IPS DF 6.9 (cell line): ENCODE data around the gene ZNF212.
"Not testable (repeated sequence)": the region's sequence is repeated elsewhere in the genome, so short reads cannot be mapped to it uniquely, and the experiment has no call there.

Source experiments
- DNase-seq: peaks from one replicate; pipeline ENCODE4 v3.0.0-alpha.2; 2013; ENCODE audit warnings: low read depth, low spot score
- H3K27ac ChIP-seq: one replicate; pipeline ENCODE4 v1.5.1; 2013; ENCODE audit warnings: low read length, control low read depth
- H3K27me3 ChIP-seq: 2 replicates; pipeline ENCODE4 v1.6.1; 2013; ENCODE audit warnings: mild to moderate bottlenecking, low read length; ENCODE audit not compliant: control insufficient read depth, insufficient read depth
- H3K36me3 ChIP-seq: 2 replicates; pipeline ENCODE4 v1.6.1; 2013; ENCODE audit warnings: low read length; ENCODE audit not compliant: control insufficient read depth, insufficient read depth
- H3K4me1 ChIP-seq: 2 replicates; pipeline ENCODE4 v1.6.1; 2013; ENCODE audit warnings: low read length; ENCODE audit not compliant: control insufficient read depth, insufficient read depth
- H3K4me3 ChIP-seq: 2 replicates; pipeline ENCODE4 v1.5.1; 2013; ENCODE audit warnings: mild to moderate bottlenecking, low read length
- H3K9me3 ChIP-seq: 2 replicates; pipeline ENCODE4 v1.6.1; 2013; ENCODE audit warnings: low read length, inconsistent platforms; ENCODE audit not compliant: control insufficient read depth, insufficient read depth
- WGBS: extraction: QIAGEN DNeasy Blood & Tissue Kit; methylation state at CpG from one replicate; pipeline ENCODE4 v1.1.7; 2013; ENCODE audit warnings: mixed read lengths, missing lambda C conversion rate; ENCODE audit not compliant: insufficient read length, insufficient coverage; 5-methylcytosine and 5-hydroxymethylcytosine counted together

Gene ZNF212

GRCh38 chr7:149233655-149234204, 5.7 kb upstream of the ZNF212 start:
- not testable (repeated sequence) for H3K27me3 ChIP-seq, H3K27ac ChIP-seq, H3K4me1 ChIP-seq, DNase-seq, H3K9me3 ChIP-seq, H3K36me3 ChIP-seq, H3K4me3 ChIP-seq
- no CpG with 5 or more reads among the region's 7 CpGs for WGBS

- Histone ChIP-seq H3K4me1 (no peaks in the 10 kb centered on the region), H3K27me3 (no peaks in the 10 kb centered on the region), H3K9me3 (no peaks in the 10 kb centered on the region), H3K4me3 (no peak overlapping the region), H3K36me3 (no peaks in the 10 kb centered on the region), H3K27ac (no peak overlapping the region)
- WGBS: no CpG with 5 or more reads among the region's 7 CpGs
- no peak for DNase-seq
Measured at GRCh38 chr7:149237502-149237901, 1.9 kb upstream of the ZNF212 start.

DNA sequence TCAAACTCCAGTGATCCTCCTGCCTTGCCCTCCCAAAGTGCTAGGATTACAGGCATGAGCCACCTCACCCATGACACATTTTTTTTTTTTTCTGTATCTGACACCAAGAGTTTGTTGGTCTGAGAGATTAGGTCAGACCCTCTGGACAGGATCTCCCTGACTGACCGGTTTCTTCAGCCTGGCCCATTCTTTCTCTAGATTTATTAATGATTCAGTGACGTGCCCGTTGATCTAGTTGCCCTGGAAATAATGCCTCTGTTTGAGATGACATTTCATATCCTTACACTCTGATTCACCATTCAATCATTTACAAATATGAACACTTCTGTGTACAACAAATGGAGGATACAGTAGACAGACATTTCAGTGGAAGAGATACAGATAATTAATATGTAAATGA, 1.4 kb upstream of the ZNF212 start:
- WGBS: no CpG with 5 or more reads among the region's 3 CpGs
- no peaks in the 10 kb centered on the region for H3K27me3 ChIP-seq
- H3K27ac ChIP-seq: no peak overlapping the region
- no peak overlapping the region for H3K4me3 ChIP-seq
- H3K9me3 ChIP-seq: no peaks in the 10 kb centered on the region
- H3K4me1 ChIP-seq: no peaks in the 10 kb centered on the region
- no peak for DNase-seq
- H3K36me3 ChIP-seq: no peaks in the 10 kb centered on the region

DNA sequence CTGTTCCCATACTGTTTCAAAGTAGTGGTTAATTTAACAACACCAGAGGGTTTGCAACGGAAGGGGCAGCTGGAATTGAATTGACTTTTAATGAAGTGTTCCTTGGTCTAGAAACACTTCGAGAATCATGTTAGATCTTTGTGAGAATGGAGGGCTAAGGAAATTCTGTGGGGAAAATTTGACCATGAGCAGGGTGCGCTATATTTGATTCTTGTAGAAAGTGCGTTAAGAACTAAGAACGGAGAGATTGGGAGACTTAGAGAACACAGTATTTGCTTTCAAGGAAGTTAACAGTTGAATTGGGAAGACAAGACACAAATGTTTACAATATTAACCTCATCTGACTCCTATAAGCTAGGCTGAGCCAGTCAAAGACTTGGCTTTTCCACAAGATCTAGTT, 1.2 kb downstream of the ZNF212 start:
- Histone ChIP-seq H3K27me3 (no peaks in the 10 kb centered on the region), H3K4me1 (no peaks in the 10 kb centered on the region), H3K9me3 (no peaks in the 10 kb centered on the region), H3K4me3 (peak overlapping the region; percentile 81; the same call in 1 of the 2 replicates), H3K36me3 (no peaks in the 10 kb centered on the region), H3K27ac (no peak overlapping the region)
- DNase-seq: no peak
- WGBS: no CpG with 5 or more reads among the region's 5 CpGs

DNA sequence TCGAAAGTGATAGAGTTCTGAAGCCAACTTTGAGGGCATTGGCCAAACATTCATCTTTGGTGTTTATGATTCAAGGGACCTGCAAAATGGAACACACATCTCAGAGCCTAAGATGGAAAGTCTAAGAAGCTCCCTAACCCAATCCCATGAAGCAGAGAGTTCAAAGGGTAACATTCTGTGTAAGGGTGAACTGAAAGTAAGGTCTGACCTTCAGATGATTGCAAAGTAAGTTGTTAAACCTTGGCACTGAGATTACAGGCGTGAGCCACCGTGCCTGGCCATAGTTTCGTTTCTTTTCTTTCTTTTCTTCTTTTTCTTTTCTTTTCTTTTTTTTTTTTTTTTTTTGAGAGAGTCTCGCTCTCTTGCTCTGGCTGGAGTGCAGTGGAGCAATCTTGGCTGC, 2.2 kb downstream of the ZNF212 start:
- Histone ChIP-seq H3K9me3 (no peaks in the 10 kb centered on the region), H3K4me3 (no peak overlapping the region), H3K27me3 (no peaks in the 10 kb centered on the region), H3K27ac (no peak overlapping the region), H3K4me1 (no peaks in the 10 kb centered on the region), H3K36me3 (no peaks in the 10 kb centered on the region)
- no peak for DNase-seq
- WGBS: no CpG with 5 or more reads among the region's 5 CpGs

GRCh38 chr7:149245244-149245643, 5.8 kb downstream of the ZNF212 start:
- H3K4me1 ChIP-seq: no peaks in the 10 kb centered on the region
- no peak overlapping the region for H3K27ac ChIP-seq
- H3K4me3 ChIP-seq: no peak overlapping the region
- H3K27me3 ChIP-seq: no peaks in the 10 kb centered on the region
- no peaks in the 10 kb centered on the region for H3K9me3 ChIP-seq
- no peak for DNase-seq
- H3K36me3 ChIP-seq: no peaks in the 10 kb centered on the region
- WGBS: no CpG with 5 or more reads among the region's 5 CpGs

GRCh38 chr7:149245744-149246143, 6.3 kb downstream of the ZNF212 start:
- Histone ChIP-seq H3K27ac (no peak overlapping the region), H3K9me3 (no peaks in the 10 kb centered on the region), H3K36me3 (peaks cover 4% of the 10 kb centered on the region; the same call in 1 of the 2 replicates), H3K4me3 (no peak overlapping the region), H3K4me1 (no peaks in the 10 kb centered on the region), H3K27me3 (no peaks in the 10 kb centered on the region)
- WGBS: no CpG with 5 or more reads among the region's 5 CpGs
- DNase-seq: no peak

- no peak overlapping the region for H3K4me3 ChIP-seq
- H3K4me1 ChIP-seq: no peaks in the 10 kb centered on the region
- no CpG with 5 or more reads among the region's 3 CpGs for WGBS
- H3K27ac ChIP-seq: no peak overlapping the region
- no peaks in the 10 kb centered on the region for H3K9me3 ChIP-seq
- peaks cover 22% of the 10 kb centered on the region for H3K36me3 ChIP-seq
- no peaks in the 10 kb centered on the region for H3K27me3 ChIP-seq
- DNase-seq: no peak
Measured at GRCh38 chr7:149248777-149249176, 9.3 kb downstream of the ZNF212 start.

GRCh38 chr7:149250151-149250550, 10.7 kb downstream of the ZNF212 start:
- H3K27me3 ChIP-seq, H3K4me1 ChIP-seq, H3K9me3 ChIP-seq, H3K27ac ChIP-seq, DNase-seq, H3K4me3 ChIP-seq: not testable (repeated sequence)
- H3K36me3 ChIP-seq: peaks cover 30% of the 10 kb centered on the region
- no CpG with 5 or more reads among the region's 18 CpGs for WGBS

DNA sequence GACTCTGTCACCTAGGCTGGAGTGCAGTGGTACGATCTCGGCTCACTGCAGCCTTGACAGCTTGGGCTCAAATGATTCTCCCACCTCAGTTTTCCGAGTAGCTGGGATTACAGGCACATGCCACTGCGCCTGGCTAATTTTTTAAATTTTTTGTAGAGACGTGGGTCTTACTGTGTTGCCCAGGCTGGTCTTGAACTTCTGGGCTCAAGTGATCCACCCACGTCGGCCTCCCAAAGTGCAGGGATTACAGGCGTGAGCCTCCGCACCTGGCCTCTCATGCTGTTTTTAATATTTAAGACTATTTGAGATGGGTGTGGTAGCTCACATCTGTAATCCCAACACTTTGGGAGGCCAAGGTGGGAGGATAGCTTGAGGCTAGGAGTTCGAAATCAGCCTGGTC, 12.1 kb downstream of the ZNF212 start:
- no CpG with 5 or more reads among the region's 10 CpGs for WGBS
- not testable (repeated sequence) for H3K4me3 ChIP-seq, H3K27me3 ChIP-seq, DNase-seq, H3K27ac ChIP-seq, H3K4me1 ChIP-seq, H3K9me3 ChIP-seq
- peaks cover 30% of the 10 kb centered on the region for H3K36me3 ChIP-seq

GRCh38 chr7:149252378-149252777, 12.9 kb downstream of the ZNF212 start:
- H3K4me1 ChIP-seq: no peaks in the 10 kb centered on the region; the same call in 1 of the 2 replicates
- H3K27me3 ChIP-seq: no peaks in the 10 kb centered on the region
- H3K4me3 ChIP-seq: no peak overlapping the region
- DNase-seq: no peak
- H3K9me3 ChIP-seq: no peaks in the 10 kb centered on the region
- peaks cover 30% of the 10 kb centered on the region for H3K36me3 ChIP-seq
- no peak overlapping the region for H3K27ac ChIP-seq
- no CpG with 5 or more reads among the region's 2 CpGs for WGBS
